Large intestine (tissue), 3 donors: ENCODE measurements around the gene TMED10. TPM values are rescaled to one million over a fixed set of nuclear protein-coding genes. Genes with fewer than 3 reads are reported as not detected.
A peak's percentile ranks its signal among the peaks of the same experiment; 100 is the strongest.
"Not testable (repeated sequence)": the region's sequence is repeated elsewhere in the genome, so short reads cannot be mapped to it uniquely, and the experiment has no call there.

ENCODE experiments used
- DNase-seq, 2 donors: peaks; one replicate each; pipeline versions ENCODE4 v3.0.0 to v3.0.0-alpha.2; 2013
- H3K27ac ChIP-seq: one replicate; pipeline ENCODE4 v1.5.1; 2013; ENCODE audit warnings: low read length
- H3K27me3 ChIP-seq: 2 replicates; pipeline ENCODE4 v1.6.1; 2013; ENCODE audit warnings: low read length; ENCODE audit not compliant: control insufficient read depth, insufficient read depth
- H3K36me3 ChIP-seq: 2 replicates; pipeline ENCODE4 v1.6.1; 2013; ENCODE audit warnings: low read length; ENCODE audit not compliant: control insufficient read depth, insufficient read depth
- H3K4me1 ChIP-seq: one replicate; pipeline ENCODE4 v1.6.1; 2013; ENCODE audit warnings: low read length; ENCODE audit not compliant: control insufficient read depth, insufficient read depth
- H3K4me3 ChIP-seq: one replicate; pipeline ENCODE4 v1.5.1; 2013; ENCODE audit warnings: low read length
- H3K9me3 ChIP-seq: one replicate; pipeline ENCODE4 v1.6.1; 2013; ENCODE audit warnings: mild to moderate bottlenecking, low read depth, low read length, moderate library complexity; ENCODE audit not compliant: control insufficient read depth
- WGBS: methylation state at CpG from one replicate; pipeline ENCODE4 v1.1.5; 2013; ENCODE audit warnings: low lambda C conversion rate; ENCODE audit not compliant: insufficient coverage; 5-methylcytosine and 5-hydroxymethylcytosine counted together
- polyA plus RNA-seq: library from polyadenylated mRNA; unstranded; fragments of 120-200 nt; gene quantifications from one replicate; pipeline ENCODE4 v1.2.1, GENCODE V29; 2013

TMED10 gene
- polyA plus RNA-seq, 1 donor, result 194 TPM

DNA sequence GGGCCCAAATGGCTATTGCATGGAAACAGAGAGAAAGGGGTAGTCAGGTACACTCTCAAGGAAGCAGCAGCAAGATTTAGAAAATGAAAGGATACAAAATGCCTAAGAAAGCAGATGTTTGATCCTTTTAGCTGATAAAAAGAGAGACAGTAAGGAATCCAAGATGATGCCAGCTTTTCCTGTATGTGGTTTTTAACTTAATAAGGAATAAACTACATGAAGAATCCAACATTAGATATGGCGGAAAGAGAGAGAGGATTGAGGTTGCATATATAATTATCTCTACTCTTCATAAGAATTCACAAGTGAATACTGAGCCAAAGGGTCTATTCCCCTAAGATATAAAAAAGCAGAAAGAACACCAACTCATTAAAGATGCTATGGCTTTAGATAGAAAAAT is 11.6 kb downstream of the TMED10 start:
- Histone ChIP-seq H3K27ac (no peak overlapping the region), H3K4me1 (peaks cover 10% of the 10 kb centered on the region), H3K4me3 (no peak overlapping the region), H3K9me3 (no peaks in the 10 kb centered on the region), H3K36me3 (peaks cover 7% of the 10 kb centered on the region), H3K27me3 (no peaks in the 10 kb centered on the region)
- WGBS, result no CpG with 5 or more reads among the region's 1 CpG
- DNase-seq, result no peak

- peaks cover 7% of the 10 kb centered on the region for H3K36me3 ChIP-seq
- no peak overlapping the region for H3K4me3 ChIP-seq
- DNase-seq, result no peak
- no peaks in the 10 kb centered on the region for H3K9me3 ChIP-seq
- no peaks in the 10 kb centered on the region for H3K27me3 ChIP-seq
- H3K27ac ChIP-seq, result no peak overlapping the region
- 100% methylated on average over 1 of the region's 2 CpGs for WGBS
- H3K4me1 ChIP-seq, result peaks cover 17% of the 10 kb centered on the region
Measured at GRCh38 chr14:75163677-75164076, 12.7 kb downstream of the TMED10 start.

- DNase-seq, result no peak
- Histone ChIP-seq H3K36me3 (peaks cover 9% of the 10 kb centered on the region), H3K9me3 (no peaks in the 10 kb centered on the region), H3K4me1 (peaks cover 17% of the 10 kb centered on the region), H3K27me3 (no peaks in the 10 kb centered on the region), H3K4me3 (no peak overlapping the region), H3K27ac (no peak overlapping the region)
- 63% methylated on average over 1 of the region's 3 CpGs for WGBS
Measured at GRCh38 chr14:75162631-75163030, 13.8 kb downstream of the TMED10 start.

- no peaks in the 10 kb centered on the region for H3K9me3 ChIP-seq
- H3K4me3 ChIP-seq, result no peak overlapping the region
- H3K36me3 ChIP-seq, result peaks cover 6% of the 10 kb centered on the region
- H3K27me3 ChIP-seq, result no peaks in the 10 kb centered on the region
- 100% methylated on average over 1 of the region's 6 CpGs for WGBS
- H3K4me1 ChIP-seq, result peaks cover 17% of the 10 kb centered on the region
- H3K27ac ChIP-seq, result no peak overlapping the region
- peak in 1 of 2 donors; percentile 31 for DNase-seq
Measured at GRCh38 chr14:75158843-75159614, 17.4 kb downstream of the TMED10 start.

- Histone ChIP-seq H3K36me3 (peaks cover 2% of the 10 kb centered on the region), H3K4me1 (peaks cover 17% of the 10 kb centered on the region), H3K27ac (no peak overlapping the region), H3K9me3 (no peaks in the 10 kb centered on the region), H3K27me3 (no peaks in the 10 kb centered on the region), H3K4me3 (no peak overlapping the region)
- WGBS, result 83% methylated on average over 1 of the region's 3 CpGs
- no peak for DNase-seq
Measured at GRCh38 chr14:75156901-75157300, 19.5 kb downstream of the TMED10 start.

GRCh38 chr14:75156111-75156510 is 20.3 kb downstream of the TMED10 start:
- Histone ChIP-seq H3K9me3 (no peaks in the 10 kb centered on the region), H3K27ac (no peak overlapping the region), H3K4me3 (no peak overlapping the region), H3K36me3 (peaks cover 8% of the 10 kb centered on the region), H3K27me3 (no peaks in the 10 kb centered on the region), H3K4me1 (peaks cover 17% of the 10 kb centered on the region)
- 100% methylated on average over 1 of the region's 1 CpG for WGBS
- no peak for DNase-seq

DNA sequence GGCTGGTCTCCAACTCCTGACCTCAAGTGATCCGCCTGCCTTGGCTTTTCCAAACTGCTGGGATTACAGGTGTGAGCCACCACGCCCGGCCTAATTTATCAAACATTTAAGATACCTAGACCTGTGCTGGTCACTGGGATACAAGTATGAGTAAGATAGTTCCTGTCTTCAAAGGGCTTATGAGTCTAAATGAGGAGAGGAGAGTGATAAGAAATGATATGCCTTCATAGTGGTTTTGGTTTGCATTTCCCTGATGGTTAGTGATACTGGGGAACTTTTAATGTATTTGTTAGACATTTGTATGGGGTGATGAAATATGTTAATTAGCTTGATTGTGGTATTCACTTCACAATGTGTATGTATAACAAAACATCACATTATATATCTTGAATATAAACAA is 21.2 kb downstream of the TMED10 start:
- H3K27ac ChIP-seq, result no peak overlapping the region
- peaks cover 13% of the 10 kb centered on the region for H3K36me3 ChIP-seq
- DNase-seq, result no peak
- no peaks in the 10 kb centered on the region for H3K27me3 ChIP-seq
- H3K4me1 ChIP-seq, result peaks cover 11% of the 10 kb centered on the region
- H3K9me3 ChIP-seq, result no peaks in the 10 kb centered on the region
- H3K4me3 ChIP-seq, result no peak overlapping the region
- WGBS, result no CpG with 5 or more reads among the region's 3 CpGs

- Histone ChIP-seq H3K4me1 (no peaks in the 10 kb centered on the region), H3K27me3 (no peaks in the 10 kb centered on the region), H3K9me3 (no peaks in the 10 kb centered on the region), H3K36me3 (peaks cover 17% of the 10 kb centered on the region), H3K4me3 (no peak overlapping the region), H3K27ac (no peak overlapping the region)
- no CpG with 5 or more reads among the region's 1 CpG for WGBS
- DNase-seq, result peak; percentile 59 to 76
Measured at GRCh38 chr14:75153295-75153694, 23.1 kb downstream of the TMED10 start.

DNA sequence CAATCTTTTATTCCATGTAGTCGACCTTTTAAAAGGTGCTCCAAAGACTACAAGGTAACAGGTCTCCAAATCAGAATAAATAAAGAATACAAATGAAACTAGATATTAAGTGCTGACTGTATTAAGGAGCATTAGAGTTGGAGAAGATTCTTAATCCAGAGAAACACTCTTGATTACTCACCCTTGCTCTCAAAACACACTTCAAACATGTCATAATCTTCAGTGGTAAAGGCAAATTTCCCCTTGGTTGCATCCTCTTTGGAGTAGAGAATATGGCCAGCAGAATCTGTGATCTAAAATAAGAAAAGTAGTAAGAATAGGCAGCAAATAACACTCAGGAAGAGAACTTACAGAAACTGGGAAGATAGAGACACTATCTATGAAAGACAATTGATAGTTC is 24.6 kb downstream of the TMED10 start:
- Histone ChIP-seq H3K4me3 (no peak overlapping the region), H3K27me3 (no peaks in the 10 kb centered on the region), H3K36me3 (peaks cover 15% of the 10 kb centered on the region), H3K4me1 (no peaks in the 10 kb centered on the region), H3K27ac (no peak overlapping the region), H3K9me3 (no peaks in the 10 kb centered on the region)
- WGBS, result 83% methylated on average over 1 of the region's 1 CpG
- no peak for DNase-seq

DNA sequence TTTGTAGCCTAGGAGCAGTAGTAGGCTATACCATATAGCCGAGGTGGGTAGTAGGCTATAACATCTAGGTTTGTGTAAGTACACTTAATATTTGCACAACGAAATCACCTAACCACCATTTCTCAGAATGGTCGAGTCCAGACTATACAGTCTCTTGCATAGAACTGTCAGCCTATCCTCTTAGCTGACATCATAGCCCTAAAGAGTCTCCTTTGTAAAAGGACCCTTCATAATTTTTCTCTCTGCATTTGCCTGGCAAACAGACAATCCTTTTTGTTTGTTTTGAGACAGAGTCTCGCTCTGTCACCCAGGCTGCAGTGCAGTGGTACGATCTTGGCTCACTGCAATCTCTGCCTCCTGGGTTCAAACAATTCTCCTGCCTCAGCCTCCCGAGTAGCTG is 25.8 kb downstream of the TMED10 start:
- H3K27me3 ChIP-seq, H3K9me3 ChIP-seq, H3K27ac ChIP-seq, DNase-seq, H3K4me1 ChIP-seq, H3K4me3 ChIP-seq: not testable (repeated sequence)
- no CpG with 5 or more reads among the region's 6 CpGs for WGBS
- peaks cover 21% of the 10 kb centered on the region for H3K36me3 ChIP-seq

GRCh38 chr14:75150150-75150549 is 26.3 kb downstream of the TMED10 start:
- Histone ChIP-seq H3K4me3 (no peak overlapping the region), H3K9me3 (no peaks in the 10 kb centered on the region), H3K4me1 (no peaks in the 10 kb centered on the region), H3K27me3 (no peaks in the 10 kb centered on the region), H3K36me3 (peaks cover 22% of the 10 kb centered on the region), H3K27ac (no peak overlapping the region)
- DNase-seq, result peak in 1 of 2 donors; percentile 23
- WGBS, result no CpG with 5 or more reads among the region's 2 CpGs
